HCT116 (cell line): ENCODE data around the gene SORL1.

ENCODE experiments used
- CEBPB ChIP-seq: IDR thresholded peaks from 2 replicates; pipeline ENCODE4 v1.6.1; 2012; ENCODE audit warnings: low read depth
- CTCF ChIP-seq, 3 experiments: fragments of 200-600 bp in 1 of 3; sonication (generic) in 1 of 3; IDR thresholded peaks in 2 of 3; conservative IDR thresholded peaks in 1 of 3; 2 replicates each; pipeline ENCODE4 v1.5.1; 2012 to 2017; ENCODE audit warnings: low read depth in 2 of 3, low read length in 2 of 3, antibody characterized with exemption in 1 of 3, borderline replicate concordance in 1 of 3, control low read depth in 1 of 3, mild to moderate bottlenecking in 1 of 3, mixed read lengths in 1 of 3, mixed run types in 1 of 3, moderate library complexity in 1 of 3; ENCODE audit not compliant: insufficient read depth in 1 of 3
- EZH2 ChIP-seq: fragments of 200-600 bp; sonication (generic); IDR thresholded peaks from 2 replicates; pipeline ENCODE4 v1.6.1; 2017; ENCODE audit warnings: antibody characterized with exemption, mixed run types
- EZH2phosphoT487 ChIP-seq: fragments of 200-600 bp; IDR thresholded peaks from 2 replicates; pipeline ENCODE4 v1.6.1; 2018; ENCODE audit warnings: antibody characterized with exemption, borderline replicate concordance
- JUND ChIP-seq: IDR thresholded peaks from 2 replicates; pipeline ENCODE4 v1.6.1; 2012
- POLR2A ChIP-seq: IDR thresholded peaks from 2 replicates; pipeline ENCODE4 v1.7.0; 2011; ENCODE audit warnings: borderline replicate concordance; ENCODE audit not compliant: insufficient read depth, insufficient read length; ENCODE audit errors: extremely low read depth
- POLR2AphosphoS5 ChIP-seq: IDR thresholded peaks from 2 replicates; pipeline ENCODE4 v1.6.1; 2011; ENCODE audit warnings: mild to moderate bottlenecking, low read depth, low read length, moderate library complexity

GRCh38 chr11:121427400-121427744 lies 24.7 kb upstream of the SORL1 start:
- TF ChIP-seq CTCF (IDR thresholded peaks at IDR 0.05 in 2 of 3, conservative IDR thresholded peaks at IDR 0.05 in 1 of 3; ENCODE audit: borderline replicate concordance in 1 of 3, insufficient read depth in 1 of 3, low read depth in 2 of 3, low read length in 2 of 3) (no peak), CEBPB (no peak), POLR2AphosphoS5 (no peak), EZH2phosphoT487 (no peak), POLR2A (no peak), EZH2 (no peak), JUND (no peak)
